H1 (cell line): ENCODE results near the gene KNDC1. TPM values are rescaled to one million over a fixed set of nuclear protein-coding genes. Genes with fewer than 3 reads are reported as not detected.

ENCODE experiments used
- CTCF ChIA-PET: fragments of 300-600 bp; sonication (Branson Sonifier 250); formaldehyde crosslinking; loops from one replicate; lab custom pipeline; 2021; ENCODE audit not compliant: partially characterized antibody; lab: Charles Lee
- POLR2A ChIA-PET: fragments of 300-600 bp; sonication (Branson Sonifier 250); formaldehyde crosslinking; loops from one replicate; lab custom pipeline; 2021; ENCODE audit warnings: inconsistent platforms; ENCODE audit not compliant: partially characterized antibody; lab: Charles Lee
- DNase-seq, 2 experiments: peaks; one replicate each; pipeline versions ENCODE4 v3.0.0 to v3.0.0-alpha.2; 2010 to 2022; ENCODE audit warnings: low spot score in 2 of 2, low read depth in 1 of 2, mixed read lengths in 1 of 2
- FAIRE-seq: peaks from 2 replicates; lab custom pipeline; 2011; peaks lifted over from hg19 to GRCh38; lab: Jason Lieb, UNC
- H2AFZ ChIP-seq: 2 replicates; pipeline ENCODE4 v1.8.1; 2012; ENCODE audit warnings: low read length, inconsistent platforms
- H2AK5ac ChIP-seq: 2 replicates; pipeline ENCODE4 v1.6.1; 2013; ENCODE audit warnings: low read depth, low read length
- H2BK120ac ChIP-seq: replicated peaks from 2 replicates; pipeline ENCODE3; 2013; ENCODE audit warnings: low read depth, low read length, inconsistent platforms
- H2BK12ac ChIP-seq: 2 replicates; pipeline ENCODE4 v1.6.1; 2013; ENCODE audit warnings: low read depth, low read length
- H2BK15ac ChIP-seq: 2 replicates; pipeline ENCODE4 v1.6.1; 2013; ENCODE audit warnings: low read length
- H2BK20ac ChIP-seq: 2 replicates; pipeline ENCODE4 v1.6.1; 2013; ENCODE audit warnings: low read length
- H2BK5ac ChIP-seq: 2 replicates; pipeline ENCODE4 v1.6.1; 2013; ENCODE audit warnings: low read depth, low read length
- H3K14ac ChIP-seq: 2 replicates; pipeline ENCODE4 v1.6.1; 2013; ENCODE audit warnings: inconsistent platforms; ENCODE audit not compliant: insufficient read length
- H3K18ac ChIP-seq: 2 replicates; pipeline ENCODE4 v1.6.1; 2013; ENCODE audit warnings: low read length; ENCODE audit errors: extremely low read depth
- H3K23ac ChIP-seq: 2 replicates; pipeline ENCODE4 v1.6.1; 2013; ENCODE audit warnings: inconsistent platforms; ENCODE audit not compliant: insufficient read length
- H3K23me2 ChIP-seq: 2 replicates; pipeline ENCODE4 v1.6.1; 2013; ENCODE audit warnings: low read depth, low read length
- H3K27ac ChIP-seq: 2 replicates; pipeline ENCODE4 v1.6.1; 2011; ENCODE audit warnings: low read depth, low read length, inconsistent platforms
- H3K27me3 ChIP-seq, 4 experiments: replicated peaks in 1 of 4; 1 replicate in 1 of 4; 2 replicates in 3 of 4; pipeline versions ENCODE4 v1.6.1 to v1.8.1; 2011 to 2013; ENCODE audit warnings: low read length in 3 of 4, mild to moderate bottlenecking in 3 of 4, inconsistent platforms in 2 of 4, mixed read lengths in 2 of 4, moderate library complexity in 1 of 4; ENCODE audit not compliant: control insufficient read depth in 3 of 4, insufficient read depth in 3 of 4; ENCODE audit errors: extremely low read depth in 1 of 4
- H3K36me3 ChIP-seq, 4 experiments: 2 replicates each; pipeline versions ENCODE4 v1.6.1 to v1.8.1; 2011 to 2013; ENCODE audit warnings: mild to moderate bottlenecking in 4 of 4, low read length in 3 of 4, moderate library complexity in 2 of 4, control low read depth in 1 of 4, inconsistent platforms in 1 of 4; ENCODE audit not compliant: insufficient read depth in 4 of 4, control insufficient read depth in 2 of 4
- H3K4ac ChIP-seq: replicated peaks from 2 replicates; pipeline ENCODE3; 2013; ENCODE audit warnings: low read length, low read depth, mixed read lengths, inconsistent platforms; ENCODE audit not compliant: insufficient read length
- H3K4me1 ChIP-seq, 4 experiments: replicated peaks in 1 of 4; 1 replicate in 1 of 4; 2 replicates in 3 of 4; pipeline versions ENCODE4 v1.6.1 to v1.8.1; 2011 to 2013; ENCODE audit warnings: low read length in 3 of 4, inconsistent platforms in 2 of 4, mixed read lengths in 1 of 4; ENCODE audit not compliant: insufficient read depth in 4 of 4, control insufficient read depth in 3 of 4
- H3K4me2 ChIP-seq, 2 experiments: 2 replicates each; pipeline versions ENCODE4 v1.6.1 to v1.8.1; 2011 to 2013; ENCODE audit warnings: low read depth in 2 of 2, low read length in 2 of 2, control low read depth in 1 of 2, inconsistent platforms in 1 of 2, mild to moderate bottlenecking in 1 of 2; ENCODE audit not compliant: insufficient read depth in 1 of 2
- H3K4me3 ChIP-seq, 4 experiments: fragments of 200-600, 300-600 bp in 1 of 4; sonication (generic), shearing (Covaris generic), sonication (Bioruptor Twin) in 1 of 4; 2 replicates each; pipeline versions ENCODE4 v1.5.1 to v1.8.1; 2011 to 2016; ENCODE audit warnings: low read length in 4 of 4, low read depth in 3 of 4, control low read depth in 2 of 4, inconsistent platforms in 2 of 4, mild to moderate bottlenecking in 2 of 4, mixed read lengths in 1 of 4, moderate library complexity in 1 of 4; ENCODE audit not compliant: insufficient read depth in 2 of 4; ENCODE audit errors: extremely low read depth in 1 of 4
- H3K56ac ChIP-seq: replicated peaks from 2 replicates; pipeline ENCODE3; 2013; ENCODE audit warnings: low read depth, mild to moderate bottlenecking, mixed read lengths, low read length, inconsistent platforms; ENCODE audit not compliant: insufficient read length
- H3K79me1 ChIP-seq: 2 replicates; pipeline ENCODE4 v1.6.1; 2013; ENCODE audit warnings: low read depth, low read length, control low read depth
- H3K79me2 ChIP-seq, 2 experiments: 2 replicates each; pipeline versions ENCODE4 v1.6.1 to v1.8.1; 2012 to 2013; ENCODE audit warnings: low read length in 2 of 2, mild to moderate bottlenecking in 2 of 2, inconsistent platforms in 1 of 2; ENCODE audit not compliant: insufficient read depth in 2 of 2, control insufficient read depth in 1 of 2
- H3K9ac ChIP-seq, 4 experiments: replicated peaks in 1 of 4; 1 replicate in 1 of 4; 2 replicates in 3 of 4; pipeline versions ENCODE4 v1.6.1 to v1.8.1; 2011 to 2013; ENCODE audit warnings: low read depth in 3 of 4, low read length in 3 of 4, control low read depth in 2 of 4, mild to moderate bottlenecking in 2 of 4, moderate library complexity in 2 of 4, inconsistent platforms in 1 of 4; ENCODE audit errors: extremely low read depth in 1 of 4
- H3K9me3 ChIP-seq, 2 experiments: 2 replicates each; pipeline versions ENCODE4 v1.6.1 to v1.8.1; 2012 to 2013; ENCODE audit warnings: mild to moderate bottlenecking in 2 of 2, moderate library complexity in 2 of 2, control low read depth in 1 of 2, inconsistent platforms in 1 of 2, low read depth in 1 of 2, low read length in 1 of 2, mixed read lengths in 1 of 2; ENCODE audit not compliant: insufficient read depth in 2 of 2
- H4K20me1 ChIP-seq, 2 experiments: replicated peaks in 1 of 2; 2 replicates each; pipeline versions ENCODE3 to v1.8.1; 2011 to 2013; ENCODE audit warnings: inconsistent platforms in 2 of 2, low read length in 2 of 2, mild to moderate bottlenecking in 1 of 2; ENCODE audit not compliant: insufficient read depth in 2 of 2, control insufficient read depth in 1 of 2
- H4K5ac ChIP-seq: 2 replicates; pipeline ENCODE4 v1.6.1; 2013; ENCODE audit warnings: low read length, low read depth, mixed read lengths, inconsistent platforms; ENCODE audit not compliant: insufficient read length
- H4K8ac ChIP-seq: 2 replicates; pipeline ENCODE4 v1.8.0; 2013; ENCODE audit warnings: mild to moderate bottlenecking, moderate library complexity, low read length, inconsistent platforms; ENCODE audit not compliant: insufficient read depth; ENCODE audit errors: extremely low read depth
- H4K91ac ChIP-seq: replicated peaks from 2 replicates; pipeline ENCODE3; 2013; ENCODE audit warnings: low read length, mixed read lengths, inconsistent platforms; ENCODE audit not compliant: insufficient read length
- CTCF ChIP-seq, 3 experiments: IDR thresholded peaks; 1 replicate in 2 of 3; 2 replicates in 1 of 3; pipeline versions ENCODE4 v1.5.1 to v1.6.1; 2011; ENCODE audit warnings: low read length in 3 of 3, mild to moderate bottlenecking in 3 of 3, inconsistent platforms in 2 of 3, low read depth in 1 of 3, moderate library complexity in 1 of 3; ENCODE audit not compliant: insufficient read depth in 1 of 3; ENCODE audit errors: control extremely low read depth in 1 of 3
- GABPA ChIP-seq: IDR thresholded peaks from 2 replicates; pipeline ENCODE4 v1.6.1; 2011; ENCODE audit warnings: mild to moderate bottlenecking, low read length, moderate library complexity, borderline replicate concordance; ENCODE audit not compliant: insufficient read depth
- KDM4A ChIP-seq: IDR thresholded peaks from one replicate; pipeline ENCODE4 v1.7.1; 2012; ENCODE audit warnings: low read depth, mild to moderate bottlenecking, moderate library complexity, low read length, inconsistent platforms; ENCODE audit not compliant: severe bottlenecking
- NRF1 ChIP-seq: IDR thresholded peaks from 2 replicates; pipeline ENCODE4 v1.6.1; 2011; ENCODE audit warnings: mild to moderate bottlenecking, low read depth, low read length, improper control_type of control experiment
- RAD21 ChIP-seq, 2 experiments: IDR thresholded peaks in 1 of 2; conservative IDR thresholded peaks in 1 of 2; 2 replicates each; pipeline ENCODE4 v1.6.1; 2011; ENCODE audit warnings: low read depth in 2 of 2, low read length in 2 of 2, improper control_type of control experiment in 1 of 2, inconsistent platforms in 1 of 2, mild to moderate bottlenecking in 1 of 2, moderate library complexity in 1 of 2
- WGBS, 2 experiments: shearing (Covaris generic) in 1 of 2; methylation state at CpG; one replicate each; pipeline versions ENCODE4 v1.1.6 to v1.1.7; 2013 to 2015; ENCODE audit warnings: low lambda C conversion rate in 2 of 2, mixed read lengths in 2 of 2, inconsistent platforms in 1 of 2, low coverage in 1 of 2, missing lambda C conversion rate in 1 of 2; ENCODE audit not compliant: insufficient replicate concordance in 2 of 2, insufficient coverage in 1 of 2, insufficient read length in 1 of 2; ENCODE audit errors: extremely low coverage in 1 of 2, missing lambda C conversion rate in 1 of 2; 5-methylcytosine and 5-hydroxymethylcytosine counted together
- polyA plus RNA-seq, 7 experiments: library from polyadenylated mRNA; depleted of rRNA in 3 of 7; stranded (reverse) in 5 of 7; unstranded in 2 of 7; fragments of >200 nt in 5 of 7; fragments of 200-250 nt in 2 of 7; gene quantifications; 1 replicate in 5 of 7; 2 replicates in 1 of 7; 4 replicates in 1 of 7; pipeline versions ENCODE4 v1.2.1 to v1.2.3, GENCODE V29; 2011 to 2013; ENCODE audit warnings: missing spikeins in 2 of 7, mixed read lengths in 2 of 7
- total RNA-seq: library from RNA; stranded (reverse); fragmentation: NEBNext Ultra II Directional; extraction: Animal tissue kit (Norgen Biotek cat#: 25700); gene quantifications from 2 replicates; pipeline ENCODE4 v1.2.1, GENCODE V29; 2021

The KNDC1 gene
- total and polyA plus RNA-seq, 2 of the 8 experiments (the other 6 are each of a cell fraction or from before 2014, with no cell fraction given) = 7.5 to 16.7 TPM

GRCh38 chr10:133124357-133125211 lies 35.4 kb upstream of the KNDC1 start:
- no peak overlapping the region for H3K9ac ChIP-seq
- no peaks in the 10 kb centered on the region; a peak in 1 of 7 replicates for H3K27me3 ChIP-seq
- peaks cover 0 to 3% (median 0%) of the 10 kb centered on the region in 4 experiments; a peak in 1 of 7 replicates for H3K4me1 ChIP-seq
- FAIRE-seq (no peak), DNase-seq (peak in 1 of 2 experiments; percentile 88)
- no peak overlapping the region for H3K4ac ChIP-seq
- H3K23me2 ChIP-seq = peaks cover 7% of the 10 kb centered on the region; the same call in 1 of the 2 replicates
- peaks cover 0 to 2% (median 0%) of the 10 kb centered on the region in 4 experiments; a peak in 1 of 8 replicates for H3K36me3 ChIP-seq
- H3K9me3 ChIP-seq = peaks cover 8 to 12% of the 10 kb centered on the region in 2 experiments; a peak in 3 of 4 replicates
- H2AFZ ChIP-seq = no peak overlapping the region; the same call in 1 of the 2 replicates
- TF ChIP-seq GABPA = peak; percentile 70; the same call in 1 of the 2 replicates
- peak in 2 of 3 experiments; percentile 52 to 81; a peak in 3 of 4 replicates for TF ChIP-seq CTCF (IDR thresholded peaks at IDR 0.05; ENCODE audit: control extremely low read depth in 1 of 3, insufficient read depth in 1 of 3, low read depth in 1 of 3, low read length in 3 of 3)
- TF ChIP-seq NRF1 = no peak
- TF ChIP-seq RAD21 (IDR thresholded peaks at IDR 0.05 in 1 of 2, conservative IDR thresholded peaks at IDR 0.05 in 1 of 2; ENCODE audit: low read depth in 2 of 2, low read length in 2 of 2) = peak; percentile 76 to 82
- TF ChIP-seq KDM4A = no peak
- no peak overlapping the region for H3K56ac ChIP-seq
- ChIA-PET POLR2A (no interaction called here), CTCF (interaction anchor here (0.6 to 3.8 kb wide), 34 partner anchors 10 to 470 kb away, joined by 3 to 29 read pairs (median 4); no protein-coding TSS in a partner anchor)
- no peak overlapping the region for H3K27ac ChIP-seq
- no peak overlapping the region for H2BK12ac ChIP-seq
- H4K20me1 ChIP-seq = peaks cover 0 to 5% of the 10 kb centered on the region in 2 experiments
- no peaks in the 10 kb centered on the region for H3K79me2 ChIP-seq
- no peak overlapping the region for H2AK5ac ChIP-seq
- no peak overlapping the region for H2BK120ac ChIP-seq
- 54% methylated on average over 41 of the region's 58 CpGs; no CpG with 5 or more reads in 1 of the 2 experiments for WGBS, 2 experiments
- H3K4me2 ChIP-seq = peak overlapping the region in 1 of 2 experiments; percentile 60; a peak in 2 of 4 replicates
- peak overlapping the region in 1 of 4 experiments; percentile 32; a peak in 2 of 8 replicates for H3K4me3 ChIP-seq
- no peak overlapping the region for H2BK20ac ChIP-seq
- no peak overlapping the region for H3K14ac ChIP-seq
- H2BK5ac ChIP-seq = no peak overlapping the region
- no peak overlapping the region for H3K23ac ChIP-seq
- H2BK15ac ChIP-seq = no peak overlapping the region
- H4K5ac ChIP-seq = no peak overlapping the region
- no peak overlapping the region for H4K91ac ChIP-seq
- H3K18ac ChIP-seq = no peak overlapping the region
- H4K8ac ChIP-seq = peak overlapping the region; percentile 59
- no peaks in the 10 kb centered on the region for H3K79me1 ChIP-seq
